GM12865 (cell line): Measurements from ENCODE around the gene ANGEL2.
"Not testable (repeated sequence)": the region's sequence is repeated elsewhere in the genome, so short reads cannot be mapped to it uniquely, and the experiment has no call there.

Experiments
- DNase-seq: peaks from one replicate; pipeline ENCODE4 v3.0.0; 2010; ENCODE audit warnings: low read depth
- H3K4me3 ChIP-seq: 2 replicates; pipeline ENCODE4 v1.5.1; 2011; ENCODE audit warnings: mild to moderate bottlenecking, low read depth, low read length, control low read depth
- CTCF ChIP-seq: IDR thresholded peaks from 2 replicates; pipeline ENCODE4 v1.5.1; 2011; ENCODE audit warnings: low read length, control low read depth, low read depth, inconsistent platforms; ENCODE audit not compliant: insufficient read depth; ENCODE audit errors: missing control alignments

ANGEL2 gene

DNA sequence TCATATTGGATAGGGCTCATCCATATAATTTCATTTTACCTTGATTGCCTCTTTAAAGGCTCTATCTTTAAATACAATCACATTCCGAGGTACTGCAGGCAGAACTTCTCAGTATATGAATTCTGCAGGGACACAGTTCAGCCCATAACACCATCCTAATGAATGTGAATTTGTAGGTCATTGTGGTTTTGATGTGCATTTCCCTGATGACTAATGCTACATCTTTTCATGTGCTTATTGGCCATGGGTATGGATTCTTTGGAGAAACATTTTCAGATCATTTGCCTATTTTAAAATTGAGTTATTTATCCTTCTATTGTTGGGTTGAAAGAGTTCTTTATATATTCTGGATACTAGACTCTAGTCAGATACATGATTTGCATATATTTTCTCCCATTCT, 25.8 kb upstream of the ANGEL2 start:
- no peak for DNase-seq

GRCh38 chr1:213035573-213035972, 19.9 kb upstream of the ANGEL2 start:
- no peak overlapping the region for H3K4me3 ChIP-seq
- TF ChIP-seq CTCF = no peak
- no peak for DNase-seq

More for the DNA sequence above, 25.8 kb upstream of the ANGEL2 start:
- H3K4me3 ChIP-seq = no peak overlapping the region
- no peak for TF ChIP-seq CTCF

GRCh38 chr1:213034713-213035112, 19.0 kb upstream of the ANGEL2 start:
- no peak for DNase-seq
- no peak for TF ChIP-seq CTCF

GRCh38 chr1:213032651-213033050, 17.0 kb upstream of the ANGEL2 start:
- no peak for TF ChIP-seq CTCF
- DNase-seq = no peak
- no peak overlapping the region for H3K4me3 ChIP-seq

More at GRCh38 chr1:213034713-213035112, 19.0 kb upstream of the ANGEL2 start:
- H3K4me3 ChIP-seq = no peak overlapping the region

- DNase-seq, H3K4me3 ChIP-seq: not testable (repeated sequence)
These were observed 11.4 kb upstream of the ANGEL2 start for GRCh38 chr1:213027024-213027423.

DNA sequence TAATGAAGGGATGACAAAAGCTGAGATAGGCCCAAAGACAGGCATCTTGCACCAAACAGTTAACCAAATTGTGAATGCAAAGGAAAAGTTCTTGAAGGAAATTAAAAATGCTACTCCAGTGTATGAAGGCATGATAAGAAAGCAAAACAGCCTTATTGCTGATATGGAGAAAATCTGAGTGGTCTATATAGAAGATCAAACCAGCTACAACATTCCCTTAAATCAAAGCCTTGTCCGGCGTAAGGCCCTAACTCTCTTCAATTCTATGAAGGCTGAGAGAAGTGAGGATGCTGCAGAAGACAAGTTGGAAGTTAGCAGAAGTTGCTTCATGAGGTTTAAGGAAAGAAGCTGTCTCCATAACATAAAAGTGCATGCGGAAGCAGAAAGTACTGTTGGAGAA, 4.3 kb upstream of the ANGEL2 start:
- no peak overlapping the region for H3K4me3 ChIP-seq
- DNase-seq = no peak
- TF ChIP-seq CTCF = no peak

GRCh38 chr1:213019450-213019849, 3.8 kb upstream of the ANGEL2 start:
- no peak overlapping the region for H3K4me3 ChIP-seq
- TF ChIP-seq CTCF = no peak
- no peak for DNase-seq
